PFSK-1 (cell line): ENCODE data around the gene QSOX1.

Source experiments
- FOXP2 ChIP-seq: optimal IDR thresholded peaks from 2 replicates; pipeline ENCODE3; 2011; ENCODE audit warnings: borderline replicate concordance, control low read depth, inconsistent platforms; ENCODE audit not compliant: insufficient read depth; ENCODE audit errors: extremely low read length, extremely low read depth
- POLR2AphosphoS5 ChIP-seq: IDR thresholded peaks from 2 replicates; pipeline ENCODE4 v1.6.1; 2012; ENCODE audit warnings: low read depth, mild to moderate bottlenecking, control low read depth, low read length, moderate library complexity
- REST ChIP-seq, 2 experiments: IDR thresholded peaks; 2 replicates each; pipeline versions ENCODE4 v1.6.1 to v1.8.0; 2011 to 2012; ENCODE audit warnings: low read depth in 2 of 2, low read length in 2 of 2, control low read depth in 1 of 2, inconsistent platforms in 1 of 2, mild to moderate bottlenecking in 1 of 2, moderate library complexity in 1 of 2; ENCODE audit not compliant: insufficient read depth in 1 of 2
- SIN3A ChIP-seq: IDR thresholded peaks from 2 replicates; pipeline ENCODE4 v1.6.1; 2012; ENCODE audit warnings: mild to moderate bottlenecking, low read length, moderate library complexity, borderline replicate concordance; ENCODE audit not compliant: insufficient read depth
- TAF1 ChIP-seq: IDR thresholded peaks from 2 replicates; pipeline ENCODE4 v1.6.1; 2012; ENCODE audit warnings: low read length, control low read depth, borderline replicate concordance; ENCODE audit not compliant: insufficient read depth

Gene QSOX1

GRCh38 chr1:180160357-180160756 lies 5.7 kb downstream of the QSOX1 start:
- TF ChIP-seq SIN3A (no peak), TAF1 (no peak), REST (IDR thresholded peaks at IDR 0.05; ENCODE audit: insufficient read depth in 1 of 2, low read depth in 2 of 2, low read length in 2 of 2) (no peak), POLR2AphosphoS5 (no peak), FOXP2 (no peak)

GRCh38 chr1:180163041-180163440 lies 8.4 kb downstream of the QSOX1 start:
- TF ChIP-seq FOXP2 (no peak), SIN3A (no peak), REST (IDR thresholded peaks at IDR 0.05; ENCODE audit: insufficient read depth in 1 of 2, low read depth in 2 of 2, low read length in 2 of 2) (no peak)

- no peak for TF ChIP-seq TAF1
- no peak for TF ChIP-seq POLR2AphosphoS5
- no peak for TF ChIP-seq FOXP2
- no peak for TF ChIP-seq REST (IDR thresholded peaks at IDR 0.05; ENCODE audit: insufficient read depth in 1 of 2, low read depth in 2 of 2, low read length in 2 of 2)
- no peak for TF ChIP-seq SIN3A
These were observed 10.4 kb downstream of the QSOX1 start for GRCh38 chr1:180165096-180165495.

- TF ChIP-seq SIN3A (no peak), FOXP2 (no peak), REST (IDR thresholded peaks at IDR 0.05; ENCODE audit: insufficient read depth in 1 of 2, low read depth in 2 of 2, low read length in 2 of 2) (no peak), TAF1 (no peak), POLR2AphosphoS5 (no peak)
These were observed 11.1 kb downstream of the QSOX1 start for GRCh38 chr1:180165509-180166435.

- TF ChIP-seq SIN3A = no peak
- no peak for TF ChIP-seq TAF1
- no peak for TF ChIP-seq REST (IDR thresholded peaks at IDR 0.05; ENCODE audit: insufficient read depth in 1 of 2, low read depth in 2 of 2, low read length in 2 of 2)
- no peak for TF ChIP-seq FOXP2
- no peak for TF ChIP-seq POLR2AphosphoS5
These were observed 11.7 kb downstream of the QSOX1 start for GRCh38 chr1:180166436-180166800.
